LoVo (cell line): ENCODE measurements around the gene MAST4.

Source experiments
- DNase-seq: peaks from one replicate; pipeline ENCODE4 v3.0.0-alpha.2; 2016; ENCODE audit warnings: low spot score

The MAST4 gene

DNA sequence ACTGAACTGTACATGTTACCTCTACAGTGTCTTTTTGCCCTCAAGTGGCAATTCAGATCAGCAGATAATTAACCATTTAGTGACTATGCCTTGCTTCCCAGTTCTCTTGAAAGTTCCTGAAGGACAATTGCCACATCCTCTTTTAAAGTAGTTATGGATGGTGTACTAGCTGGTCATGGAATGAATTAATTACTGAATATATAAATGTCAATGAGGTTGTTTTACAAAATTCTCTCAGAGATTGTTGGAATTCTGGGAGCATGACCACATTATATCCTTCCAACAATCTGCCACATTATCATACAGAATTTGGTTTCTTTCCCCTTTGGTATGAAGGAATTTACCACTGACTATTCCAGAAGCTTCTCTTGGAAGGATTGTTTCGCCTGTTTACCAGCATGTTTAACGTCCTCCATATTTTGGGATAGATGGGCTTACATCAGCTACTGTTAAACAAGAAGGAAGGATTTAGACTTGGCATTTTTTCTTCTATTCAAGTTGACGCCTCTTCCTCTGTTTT is 424.0 kb downstream of the MAST4 start:
- no peak for DNase-seq

- DNase-seq: no peak
Observed at GRCh38 chr5:67021031-67021430, 424.8 kb downstream of the MAST4 start.

DNA sequence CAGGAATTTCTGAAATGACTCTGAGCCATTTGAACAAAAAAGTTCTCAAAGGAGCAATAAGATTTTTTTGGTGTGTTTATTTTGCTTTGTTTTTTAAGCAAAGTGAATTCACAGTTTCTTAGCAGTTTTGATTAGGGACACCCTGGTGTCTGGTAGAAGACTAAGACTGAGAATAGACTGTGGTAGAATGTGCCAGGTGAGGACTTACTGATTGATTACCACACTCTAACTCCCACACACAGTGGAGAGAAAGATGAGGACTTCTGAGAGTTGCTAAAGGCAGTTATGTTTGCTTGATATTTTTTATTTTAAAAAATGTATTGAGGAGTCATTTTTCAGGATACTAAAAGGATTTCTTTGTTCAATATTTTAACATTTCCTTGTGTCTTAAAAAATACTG is 425.3 kb downstream of the MAST4 start:
- DNase-seq: no peak

- no peak for DNase-seq
Observed at GRCh38 chr5:67021962-67022361, 425.8 kb downstream of the MAST4 start.

- no peak for DNase-seq
Observed at GRCh38 chr5:67025457-67025856, 429.3 kb downstream of the MAST4 start.

DNA sequence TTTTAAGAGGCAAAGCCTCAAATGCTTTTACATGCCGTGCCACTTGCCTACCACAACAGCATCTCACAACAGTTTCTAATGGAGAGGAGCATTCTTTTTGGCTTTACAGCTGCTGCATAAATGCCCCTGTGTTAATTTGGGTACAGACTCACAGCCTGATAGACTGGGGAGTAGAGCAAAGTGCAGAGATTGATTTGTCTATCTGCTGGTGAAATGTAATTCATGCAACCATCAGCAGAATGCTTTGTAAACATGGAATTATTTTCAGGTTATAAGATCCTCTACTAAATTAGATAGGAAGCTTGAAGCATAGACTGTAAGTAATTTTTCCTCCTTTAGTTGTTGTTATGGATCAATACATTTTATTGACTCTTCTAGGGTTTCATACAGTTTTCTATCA is 430.1 kb downstream of the MAST4 start:
- no peak for DNase-seq

- no peak for DNase-seq
Observed at GRCh38 chr5:67027171-67027570, 431.0 kb downstream of the MAST4 start.

DNA sequence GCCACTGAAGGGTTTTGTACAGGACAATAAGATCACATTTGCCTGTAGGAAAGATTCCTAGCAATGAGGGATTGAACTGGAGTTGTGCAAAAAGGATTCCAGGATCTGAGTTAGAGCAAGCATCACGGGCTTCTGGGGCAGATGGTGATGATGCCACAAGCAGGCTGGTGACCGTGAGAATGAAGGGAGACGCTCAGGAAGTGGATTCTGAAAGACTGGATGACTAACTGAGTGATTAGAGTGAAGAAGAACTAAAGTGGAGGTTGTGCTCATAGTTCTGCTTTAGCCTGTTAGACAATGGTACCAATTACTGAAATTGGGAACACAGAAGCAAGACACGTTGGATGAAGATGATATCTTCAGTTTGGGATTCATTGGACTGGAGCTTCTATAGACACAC is 432.2 kb downstream of the MAST4 start:
- no peak for DNase-seq

DNA sequence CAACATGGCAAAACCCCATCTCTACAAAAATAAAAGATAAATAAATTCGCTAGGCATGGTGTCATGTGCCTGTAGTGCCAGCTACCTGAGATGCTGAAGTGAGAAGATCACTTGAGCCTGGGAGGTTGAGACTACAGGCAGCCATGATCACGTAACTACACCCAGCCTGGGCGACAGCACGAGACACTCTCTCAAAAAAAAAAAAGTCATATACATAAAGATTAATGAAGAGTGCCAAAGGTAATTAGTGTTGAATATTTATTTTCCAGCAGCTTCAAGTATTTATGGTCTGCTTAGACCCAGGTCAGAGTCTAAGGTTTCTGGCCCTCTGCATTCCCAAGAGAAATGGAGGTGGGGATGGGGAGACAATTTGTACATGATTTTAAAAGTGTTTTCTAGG is 432.7 kb downstream of the MAST4 start:
- no peak for DNase-seq

DNA sequence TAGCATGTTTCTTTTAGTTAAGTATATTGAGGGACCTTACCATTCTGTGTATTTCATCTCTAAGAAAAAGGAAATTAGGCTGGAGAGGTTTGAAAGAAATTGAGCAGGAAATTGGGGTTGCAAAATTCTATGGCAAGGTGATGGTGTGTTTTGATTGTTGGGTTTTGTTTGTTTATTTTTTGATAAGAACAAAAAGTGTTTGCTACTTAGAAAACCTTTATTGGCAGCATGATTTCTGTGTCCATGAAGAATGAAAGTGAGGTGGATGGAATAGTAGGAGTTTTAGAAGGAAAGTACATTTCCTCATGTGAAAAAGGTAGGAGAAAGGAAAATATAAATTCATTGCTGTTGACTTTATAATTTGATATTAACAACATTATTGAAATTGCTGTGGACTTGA is 433.3 kb downstream of the MAST4 start:
- no peak for DNase-seq

DNA sequence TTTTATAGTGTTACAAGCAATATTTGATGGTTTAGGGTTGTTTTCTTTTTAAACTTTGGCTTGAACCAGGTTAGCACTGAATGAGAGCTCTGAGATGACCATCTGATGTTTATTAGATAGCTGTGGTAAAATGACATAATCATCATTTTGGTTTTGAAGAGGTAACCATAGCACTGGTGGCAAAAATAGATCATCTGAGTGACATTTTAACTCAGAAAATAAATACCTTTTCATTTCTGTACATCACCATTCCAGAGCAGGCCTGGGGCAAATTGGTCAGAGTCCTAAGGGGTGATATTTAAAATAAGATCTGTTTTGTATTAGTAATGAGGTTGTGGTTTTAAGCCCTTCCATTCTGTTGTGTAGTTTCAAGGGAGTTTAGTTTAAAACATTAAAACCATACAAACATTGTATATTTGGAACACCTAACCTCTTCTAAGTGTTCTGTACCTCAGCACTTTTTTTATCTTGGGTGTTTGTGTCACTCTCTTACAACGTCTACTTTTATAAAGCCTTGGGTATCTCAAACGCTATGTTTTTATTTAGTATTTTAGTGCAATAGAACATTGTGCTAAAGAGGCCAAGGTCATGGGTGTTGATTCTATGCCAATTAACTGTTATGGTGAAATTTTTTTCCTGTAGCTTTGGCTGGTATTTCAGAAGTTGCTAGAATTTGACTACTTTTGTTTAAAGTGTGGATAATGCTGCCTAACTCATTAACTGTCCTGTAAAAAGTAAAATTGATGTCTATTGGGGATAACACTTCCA is 434.3 kb downstream of the MAST4 start:
- no peak for DNase-seq

- no peak for DNase-seq
Observed at GRCh38 chr5:67031057-67031443, 434.9 kb downstream of the MAST4 start.

DNA sequence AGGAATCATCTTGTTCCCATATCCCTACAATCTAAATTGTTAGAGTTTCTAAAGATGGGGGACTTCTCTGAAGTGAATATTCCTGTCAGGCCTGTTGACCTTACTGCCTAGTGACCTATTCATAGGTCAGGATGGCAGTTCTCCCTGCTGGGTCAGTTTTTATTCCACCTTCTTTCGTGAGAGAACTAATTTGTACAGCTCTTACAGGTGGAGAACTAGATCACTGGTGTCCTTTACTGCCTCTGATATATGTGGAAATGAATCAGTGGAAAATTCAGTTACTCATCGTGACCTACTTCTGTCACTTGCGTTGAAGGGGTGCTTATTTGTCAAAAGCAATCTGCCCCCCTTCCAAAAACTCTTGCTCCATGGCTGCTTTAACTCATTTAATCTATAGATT is 435.5 kb downstream of the MAST4 start:
- DNase-seq: no peak

- DNase-seq: no peak
Observed at GRCh38 chr5:67032921-67033664, 436.9 kb downstream of the MAST4 start.

GRCh38 chr5:67033880-67034651 is 437.9 kb downstream of the MAST4 start:
- DNase-seq: no peak

DNA sequence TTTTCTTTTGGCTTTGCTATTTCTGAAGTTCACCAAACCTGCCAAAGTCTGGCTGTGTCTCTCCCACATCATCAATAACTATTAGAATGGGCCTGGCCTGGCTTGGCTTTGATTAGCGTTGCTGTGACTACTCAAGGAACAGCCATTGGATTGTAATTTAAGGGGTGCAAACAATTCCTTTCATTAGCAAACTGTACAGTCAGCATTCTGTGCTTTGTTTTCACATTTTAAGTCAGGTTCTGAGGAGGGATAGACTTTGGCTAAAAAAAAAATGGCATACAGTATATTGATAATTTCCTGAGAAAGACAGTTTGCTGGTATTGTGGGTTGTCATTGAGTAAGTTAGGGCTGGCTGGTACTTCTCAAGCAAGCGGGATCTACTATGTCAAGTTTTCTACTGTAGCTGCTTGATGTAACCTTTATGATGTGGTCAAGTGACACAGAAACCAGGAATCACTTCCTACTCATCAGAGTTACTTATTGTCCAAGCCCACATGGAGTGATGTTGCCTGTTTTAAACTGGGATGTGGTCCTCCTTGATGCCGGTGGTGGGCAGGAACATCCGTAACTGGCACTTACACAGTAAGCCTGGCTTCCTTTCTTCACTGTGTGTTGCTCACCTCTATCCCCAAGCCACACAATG is 439.0 kb downstream of the MAST4 start:
- DNase-seq: no peak

- no peak for DNase-seq
Observed at GRCh38 chr5:67037171-67037570, 441.0 kb downstream of the MAST4 start.

DNA sequence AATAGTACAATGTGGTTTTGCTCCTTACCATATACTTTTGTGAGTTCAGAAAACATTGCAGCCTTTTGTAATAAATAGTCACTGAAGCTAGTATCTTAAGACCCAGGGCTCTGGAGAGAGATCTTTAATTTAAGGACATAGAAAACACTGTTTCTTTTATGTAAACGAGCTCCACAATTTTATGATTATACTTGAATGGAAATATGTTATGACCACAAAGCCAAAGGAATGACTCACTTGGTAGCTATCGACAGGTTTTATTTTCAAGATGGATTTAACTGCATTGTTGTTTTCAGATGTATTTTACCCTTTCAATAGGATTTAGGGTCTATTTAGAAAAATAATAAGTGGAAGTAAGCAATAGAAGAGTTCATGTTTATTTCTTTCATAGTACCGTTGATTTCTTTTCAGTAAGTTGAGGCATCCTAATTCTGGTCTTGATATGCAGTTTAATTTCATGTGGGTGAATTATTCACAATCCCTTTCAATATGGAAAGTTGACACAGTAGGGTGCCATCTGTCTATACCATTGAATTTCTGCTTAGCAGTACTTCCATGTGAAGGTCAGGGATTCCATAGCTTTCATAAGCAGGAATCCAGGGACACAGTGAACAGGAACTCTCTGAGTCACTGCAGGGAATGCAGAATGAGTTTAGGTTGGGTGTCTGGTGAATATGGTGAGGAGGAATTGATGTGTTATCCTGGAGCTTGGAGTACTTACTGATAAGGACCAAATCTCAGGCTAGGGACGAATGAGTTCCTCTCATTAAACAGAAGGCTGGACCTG is 442.8 kb downstream of the MAST4 start:
- DNase-seq: no peak

DNA sequence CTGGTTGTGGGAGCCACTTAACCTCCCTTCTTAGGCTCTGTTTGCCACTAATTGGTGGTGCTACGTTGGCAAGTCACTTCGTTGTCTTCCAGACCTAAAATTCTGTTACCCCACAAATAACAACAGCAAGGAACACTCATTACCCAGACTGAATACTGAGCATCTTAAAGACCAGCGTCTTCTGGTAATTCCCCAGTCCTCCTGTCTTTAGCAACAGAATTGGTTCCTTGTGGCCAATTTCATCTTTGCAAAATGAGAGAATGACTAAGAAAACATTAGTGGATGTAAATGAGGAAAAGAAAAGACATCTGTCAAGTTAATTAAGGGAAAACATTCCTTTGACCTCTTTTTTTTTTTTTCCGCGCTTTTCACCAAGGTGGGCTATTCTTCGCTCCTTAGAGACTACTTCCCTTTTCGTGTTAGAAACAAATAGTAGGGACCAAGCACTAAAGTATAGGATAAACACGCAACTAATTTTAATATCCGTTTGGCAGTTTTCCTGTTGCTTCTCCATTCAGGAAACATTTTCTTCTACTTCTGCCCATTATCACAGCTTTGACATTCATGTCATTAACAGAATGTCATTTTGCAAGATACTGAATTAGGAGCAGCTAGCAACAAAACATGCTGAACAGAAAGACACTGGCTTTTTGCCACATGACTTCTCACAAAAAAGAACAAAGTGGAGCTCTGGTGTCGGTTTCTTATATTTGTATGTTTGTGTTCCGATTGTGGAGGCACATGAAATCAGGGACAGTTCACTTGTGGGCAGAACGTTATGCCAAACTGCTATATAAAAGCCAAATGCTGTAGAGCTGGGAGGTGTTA is 446.2 kb downstream of the MAST4 start:
- DNase-seq: no peak

DNA sequence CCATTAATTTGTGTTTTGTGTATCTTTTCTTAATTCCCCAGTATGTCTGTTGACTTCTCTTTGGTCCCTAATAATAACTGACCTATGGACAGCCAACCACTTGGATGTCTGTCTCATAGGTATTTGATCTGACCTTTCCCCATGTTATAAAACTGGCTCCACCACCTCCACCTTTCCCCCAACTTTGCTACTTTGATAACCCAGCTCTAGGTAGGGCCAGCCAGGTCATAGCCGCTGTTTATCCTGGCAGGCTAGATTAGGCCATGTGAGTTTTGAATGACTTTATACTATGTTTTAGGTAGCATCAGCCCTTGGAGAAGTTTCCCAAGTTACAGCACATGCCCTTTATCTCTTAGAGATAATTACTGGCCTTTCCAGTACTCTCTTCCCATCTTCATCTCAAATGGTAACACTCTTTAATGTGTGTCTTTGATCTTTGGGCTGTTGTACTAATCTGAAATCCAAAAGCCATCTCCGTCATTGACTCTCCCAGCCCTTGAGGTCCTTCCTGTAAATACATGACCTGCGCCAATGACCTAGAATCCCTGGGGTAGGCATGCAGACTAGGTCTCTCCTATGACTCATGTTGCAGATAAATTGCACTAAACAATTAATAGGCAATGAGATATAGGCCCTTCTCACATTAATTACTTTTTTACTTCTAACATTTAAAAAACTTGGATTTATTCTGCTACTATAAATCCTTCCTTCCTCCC is 447.8 kb downstream of the MAST4 start:
- no peak for DNase-seq
